AG10803 (cell line): ENCODE results near the gene CDC14B.
A peak's percentile ranks its signal among the peaks of the same experiment; 100 is the strongest.

Experiments
- DNase-seq: peaks from one replicate; pipeline ENCODE4 v3.0.0; 2010; ENCODE audit warnings: low read depth
- H3K4me3 ChIP-seq: 2 replicates; pipeline ENCODE4 v1.5.1; 2011; ENCODE audit warnings: mild to moderate bottlenecking, low read length, control low read depth
- TF ChIP-seq, protein P1 (sequence below): conservative IDR thresholded peaks from 2 replicates; pipeline ENCODE4 v1.5.1; 2011; ENCODE audit warnings: mild to moderate bottlenecking, low read length, control low read depth, inconsistent platforms

Gene CDC14B

DNA sequence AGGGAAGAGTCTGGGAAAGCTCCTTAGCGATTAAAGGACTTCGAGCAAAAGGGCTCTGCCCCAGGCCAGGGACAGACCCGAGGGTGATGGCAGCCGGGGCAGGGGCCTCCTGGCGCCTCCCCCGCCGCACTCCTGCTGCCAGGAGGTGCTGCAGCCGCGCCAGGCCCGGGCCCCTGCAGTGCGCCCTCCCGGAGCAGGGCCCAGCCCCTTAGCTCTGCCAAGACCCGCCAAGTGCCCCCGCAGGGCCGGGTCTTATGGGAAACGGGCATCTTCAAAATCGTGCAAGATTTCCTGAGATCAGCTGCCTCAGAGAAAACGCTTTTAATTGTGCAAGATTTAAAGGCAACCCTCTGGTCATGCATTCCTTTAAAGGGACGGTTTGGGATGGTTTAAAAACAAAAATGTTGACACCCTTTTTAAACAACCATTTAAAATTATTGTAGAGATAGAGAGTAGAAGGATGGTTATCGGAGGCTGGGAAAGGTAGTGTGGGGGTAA lies 52.4 kb downstream of the CDC14B start:
- peak overlapping the region; percentile 86 for H3K4me3 ChIP-seq
- peak; percentile 53 for DNase-seq
- TF ChIP-seq, protein P1, sequence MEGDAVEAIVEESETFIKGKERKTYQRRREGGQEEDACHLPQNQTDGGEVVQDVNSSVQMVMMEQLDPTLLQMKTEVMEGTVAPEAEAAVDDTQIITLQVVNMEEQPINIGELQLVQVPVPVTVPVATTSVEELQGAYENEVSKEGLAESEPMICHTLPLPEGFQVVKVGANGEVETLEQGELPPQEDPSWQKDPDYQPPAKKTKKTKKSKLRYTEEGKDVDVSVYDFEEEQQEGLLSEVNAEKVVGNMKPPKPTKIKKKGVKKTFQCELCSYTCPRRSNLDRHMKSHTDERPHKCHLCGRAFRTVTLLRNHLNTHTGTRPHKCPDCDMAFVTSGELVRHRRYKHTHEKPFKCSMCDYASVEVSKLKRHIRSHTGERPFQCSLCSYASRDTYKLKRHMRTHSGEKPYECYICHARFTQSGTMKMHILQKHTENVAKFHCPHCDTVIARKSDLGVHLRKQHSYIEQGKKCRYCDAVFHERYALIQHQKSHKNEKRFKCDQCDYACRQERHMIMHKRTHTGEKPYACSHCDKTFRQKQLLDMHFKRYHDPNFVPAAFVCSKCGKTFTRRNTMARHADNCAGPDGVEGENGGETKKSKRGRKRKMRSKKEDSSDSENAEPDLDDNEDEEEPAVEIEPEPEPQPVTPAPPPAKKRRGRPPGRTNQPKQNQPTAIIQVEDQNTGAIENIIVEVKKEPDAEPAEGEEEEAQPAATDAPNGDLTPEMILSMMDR = no peak

DNA sequence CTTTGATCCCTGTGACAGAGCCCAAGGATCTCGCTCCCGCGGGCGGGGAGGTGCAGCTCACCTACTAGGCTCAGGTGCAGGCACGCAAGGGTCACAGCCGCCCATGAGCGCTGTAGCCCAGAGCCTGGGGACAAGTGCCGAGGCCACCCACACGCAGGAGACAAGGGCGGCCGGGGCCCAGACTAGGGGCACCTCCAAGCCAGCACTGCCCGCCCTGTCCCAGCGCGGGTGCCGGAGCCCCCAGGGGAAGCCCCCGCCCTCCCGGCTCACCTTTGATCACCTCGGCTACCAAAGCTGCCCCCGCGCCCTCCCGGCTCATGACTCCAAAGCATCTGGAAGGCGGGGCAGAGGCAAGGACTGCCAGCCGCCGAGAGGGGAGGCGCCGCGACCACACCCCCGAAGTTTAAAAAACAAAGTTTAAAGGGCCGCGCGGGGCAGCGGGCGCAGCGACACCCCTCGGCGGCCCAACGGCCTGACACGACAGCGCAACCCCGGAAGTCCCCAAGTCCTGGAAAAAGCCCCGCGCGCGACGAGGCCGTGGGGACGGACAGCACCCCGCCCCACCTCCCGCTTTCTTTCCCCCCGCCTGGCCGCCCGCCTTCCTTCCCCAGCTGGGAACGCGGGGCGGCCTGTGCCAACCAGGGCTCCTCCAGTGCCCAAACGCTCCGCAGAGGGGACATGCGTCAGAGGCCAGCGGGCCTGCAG lies 53.0 kb downstream of the CDC14B start:
- H3K4me3 ChIP-seq = peak overlapping the region; percentile 86
- DNase-seq = peak; percentile 56
- TF ChIP-seq, protein P1 = peak; percentile 42

DNA sequence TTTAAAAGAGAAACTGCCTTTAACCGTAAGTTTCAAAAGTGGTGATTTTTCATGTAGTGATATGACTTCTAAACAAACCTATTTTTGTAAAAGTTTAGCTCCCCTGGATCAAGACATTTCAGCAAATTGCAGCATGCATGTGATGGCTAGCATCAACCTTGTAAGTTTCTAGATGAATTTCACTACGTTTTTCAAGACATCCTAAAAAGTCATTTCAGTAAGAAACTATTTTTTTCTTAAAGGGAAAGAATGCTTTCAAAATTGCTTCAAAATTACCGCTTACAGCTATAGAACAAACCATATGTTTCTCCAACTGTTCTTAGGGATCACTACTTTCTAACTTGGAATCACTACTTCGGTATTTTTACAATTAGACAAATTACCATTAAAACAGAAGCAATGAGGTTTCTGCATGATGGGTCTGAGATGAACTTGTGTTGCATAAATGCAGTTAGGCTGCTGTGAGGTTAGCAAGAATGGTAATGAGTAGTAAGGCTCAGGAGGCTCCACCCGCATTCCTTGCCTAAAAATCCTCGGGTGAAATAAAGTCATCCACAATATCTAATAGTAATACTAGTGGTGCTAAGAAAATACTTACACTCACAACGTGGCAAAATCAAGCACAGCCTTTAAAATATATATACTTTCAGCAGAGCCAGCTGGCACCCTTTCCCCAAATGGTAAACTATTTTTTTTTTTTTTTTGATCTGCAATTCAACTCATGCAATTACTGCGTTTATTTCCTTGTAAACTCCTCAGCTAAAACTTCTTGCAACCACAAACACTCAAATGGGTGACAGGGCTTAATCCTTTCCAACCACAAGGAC lies 53.8 kb downstream of the CDC14B start:
- H3K4me3 ChIP-seq = peak overlapping the region; percentile 86
- TF ChIP-seq, protein P1 = no peak
- peak; percentile 67 for DNase-seq

DNA sequence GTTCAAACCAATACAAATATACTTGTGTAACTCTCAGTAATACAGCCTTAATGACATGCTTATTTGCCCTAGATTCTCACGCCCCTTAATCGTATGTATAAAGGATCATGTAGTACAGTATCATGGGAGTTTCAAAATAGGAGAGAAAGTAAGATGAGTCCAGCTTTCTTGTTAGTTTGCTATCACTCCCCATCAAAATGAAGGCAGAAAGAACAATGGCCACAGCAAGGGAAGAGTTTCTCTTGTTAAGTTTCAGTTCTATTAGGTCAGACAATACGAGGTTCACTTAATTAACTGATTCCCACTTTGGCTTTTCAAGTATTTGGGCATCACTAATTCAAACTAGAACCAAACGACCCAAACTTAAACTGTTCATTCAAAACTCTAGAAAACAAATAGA lies 55.4 kb downstream of the CDC14B start:
- TF ChIP-seq, protein P1 = no peak
- no peak for DNase-seq

DNA sequence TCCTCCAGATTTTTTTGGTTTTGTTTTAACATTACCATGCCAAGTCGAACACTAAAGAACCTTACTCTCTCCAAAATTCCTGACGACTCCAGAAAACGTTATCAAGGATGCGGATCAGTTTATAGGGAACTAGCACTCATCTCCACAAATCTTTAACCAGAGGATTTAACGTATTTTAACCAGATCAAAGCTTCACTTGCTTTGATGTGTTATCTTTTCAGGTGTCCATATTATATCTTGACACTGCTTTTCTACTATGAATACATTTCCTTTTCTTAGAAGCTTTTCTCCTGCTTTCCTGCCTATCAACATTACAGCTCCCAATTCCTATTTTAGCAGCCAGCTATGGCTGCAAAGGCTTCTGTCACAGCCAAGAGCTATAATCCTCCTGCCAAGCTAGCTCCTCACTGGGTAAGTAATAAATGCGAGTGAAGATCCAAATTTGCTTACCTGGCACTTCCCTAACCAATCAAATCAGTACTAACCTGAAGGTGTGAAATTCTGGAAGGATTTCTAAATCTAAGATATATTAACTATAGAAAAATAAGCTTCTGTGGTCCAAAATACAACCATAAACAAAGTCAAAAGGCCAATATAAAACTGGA lies 60.2 kb downstream of the CDC14B start:
- DNase-seq = no peak
- TF ChIP-seq, protein P1 = no peak

More for the DNA sequence above, 55.4 kb downstream of the CDC14B start:
- H3K4me3 ChIP-seq = no peak overlapping the region; the same call in 1 of the 2 replicates

DNA sequence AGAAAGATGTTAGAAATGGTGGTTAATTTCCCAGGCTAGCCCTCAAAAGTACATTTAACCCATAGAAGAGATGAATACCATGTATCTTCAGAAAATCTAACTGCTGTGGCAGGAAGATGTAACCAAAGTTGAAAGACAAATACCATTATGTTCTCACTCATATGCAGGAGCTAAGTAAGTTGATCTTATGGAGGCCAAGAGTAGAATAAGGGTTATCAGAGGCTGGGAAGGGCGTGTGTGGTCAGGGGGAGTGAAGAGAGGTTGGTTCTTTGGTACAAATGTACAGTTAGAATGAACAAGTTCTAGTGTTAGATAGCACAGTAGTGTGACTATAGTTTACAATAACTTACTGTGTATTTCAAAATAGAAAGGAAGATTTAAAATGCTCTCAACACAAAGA lies 61.7 kb downstream of the CDC14B start:
- no peak overlapping the region for H3K4me3 ChIP-seq
- no peak for DNase-seq
- TF ChIP-seq, protein P1 = no peak

More for the DNA sequence above, 60.2 kb downstream of the CDC14B start:
- H3K4me3 ChIP-seq = no peak overlapping the region
